Esophagus muscularis mucosa (tissue), 4 donors: ENCODE results near the gene PPP3CA.
"Not testable (repeated sequence)": the region's sequence is repeated elsewhere in the genome, so short reads cannot be mapped to it uniquely, and the experiment has no call there.

Experiments used
- CTCF ChIP-seq, 3 experiments: fragments of 200-600 bp in 2 of 3; fragments of 450-650 bp in 1 of 3; sonication (generic) in 2 of 3; IDR thresholded peaks; one replicate each; pipeline ENCODE4 v1.5.1; 2017 to 2019; ENCODE audit warnings: antibody characterized with exemption in 3 of 3, mild to moderate bottlenecking in 2 of 3, moderate library complexity in 1 of 3
- EP300 ChIP-seq: sonication (generic); formaldehyde crosslinking; IDR thresholded peaks from one replicate; pipeline ENCODE4 v1.6.1; 2017; ENCODE audit warnings: antibody characterized with exemption
- POLR2A ChIP-seq: fragments of 450-650 bp; IDR thresholded peaks from one replicate; pipeline ENCODE4 v1.6.1; 2017; ENCODE audit warnings: antibody characterized with exemption, moderate library complexity, mild to moderate bottlenecking, low read depth
- POLR2AphosphoS5 ChIP-seq, 2 donors: sonication (generic); formaldehyde crosslinking; IDR thresholded peaks; one replicate each; pipeline ENCODE4 v1.6.1; 2017; ENCODE audit warnings: antibody characterized with exemption in 2 of 2

GRCh38 chr4:101131058-101131457 lies 216.3 kb downstream of the PPP3CA start:
- not testable (repeated sequence) for TF ChIP-seq CTCF (IDR thresholded peaks at IDR 0.05); POLR2A; POLR2AphosphoS5 (IDR thresholded peaks at IDR 0.05); EP300
